ENCODE data around the gene KRTAP3-3.

The KRTAP3-3 gene

DNA sequence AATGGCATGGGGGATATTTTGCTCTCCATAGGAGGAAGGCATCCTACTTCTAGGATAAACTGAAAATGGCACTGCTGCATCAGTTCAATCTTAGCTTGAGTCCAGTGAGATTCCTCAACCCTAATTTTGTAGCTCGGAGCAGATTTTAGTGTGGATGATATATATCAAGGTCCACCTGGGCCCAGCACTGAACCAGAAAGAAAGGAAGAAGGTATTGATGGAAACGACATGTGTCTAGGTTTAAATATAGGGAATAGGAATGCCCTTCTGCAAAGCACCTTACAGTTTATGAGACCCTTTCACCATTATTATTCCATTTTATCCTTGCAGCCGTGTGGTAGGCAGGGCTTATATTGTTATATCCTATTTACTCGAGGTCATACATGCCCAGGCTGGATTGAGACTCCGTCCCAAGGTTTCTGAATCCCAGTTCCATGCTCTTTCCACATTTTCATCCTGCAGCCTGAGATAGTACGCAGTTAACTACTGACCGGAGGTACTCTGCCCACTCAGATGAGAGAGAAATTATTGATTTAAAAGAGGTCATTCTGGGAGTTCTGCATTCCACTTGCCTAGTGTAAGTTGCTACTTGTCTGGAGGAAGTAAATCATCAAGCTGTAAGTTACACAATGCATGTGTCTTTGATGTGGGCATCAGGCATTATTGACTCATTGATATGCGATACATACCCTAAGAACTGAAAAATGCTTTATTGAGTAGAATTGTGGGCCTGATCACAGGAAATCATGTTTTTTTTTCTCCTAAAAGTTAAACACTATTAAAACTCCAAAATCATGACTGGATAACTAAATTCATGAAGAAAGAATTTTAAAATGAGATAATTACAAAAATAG, 37.3 kb downstream of the KRTAP3-3 start:
- DNase-seq: peak; percentile 29

DNA sequence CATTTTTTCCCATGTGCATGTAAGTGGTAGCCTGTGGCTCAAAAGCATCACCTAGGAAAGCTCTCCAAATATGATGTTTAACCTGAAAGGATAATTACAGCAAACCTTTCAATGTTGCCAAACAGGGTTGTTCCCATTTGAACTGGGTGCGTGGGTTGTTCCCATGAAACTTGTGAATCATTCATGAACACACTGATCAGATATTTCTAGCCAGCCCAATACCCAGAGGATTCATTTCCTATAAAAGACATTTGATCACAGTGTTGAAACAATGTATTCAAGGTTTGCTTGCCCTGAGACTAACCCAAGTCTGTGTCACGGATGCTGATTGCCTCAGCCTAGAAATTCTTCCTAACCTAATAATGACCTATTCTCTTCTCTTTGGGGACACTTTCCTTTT, 40.1 kb downstream of the KRTAP3-3 start:
- no peak for DNase-seq

DNA sequence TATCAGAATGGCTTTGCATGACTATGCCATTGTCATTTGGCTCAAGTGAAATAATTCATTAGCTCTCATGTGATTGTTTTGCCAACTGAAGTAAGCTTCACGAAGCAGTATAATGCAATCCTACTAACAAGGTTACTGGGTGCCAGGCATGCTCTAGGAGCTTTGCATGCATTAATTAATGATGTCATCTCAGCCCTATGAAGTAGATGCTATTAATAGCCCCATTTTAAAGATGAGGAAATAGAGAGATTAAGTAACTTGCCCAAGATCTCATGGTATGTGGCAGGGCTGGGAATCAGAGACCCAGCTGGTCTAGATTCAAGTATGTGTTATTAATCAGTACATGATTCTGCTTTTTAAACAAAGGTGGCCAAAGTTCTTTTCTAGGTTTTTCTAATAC, 41.3 kb downstream of the KRTAP3-3 start:
- no peak for DNase-seq

DNA sequence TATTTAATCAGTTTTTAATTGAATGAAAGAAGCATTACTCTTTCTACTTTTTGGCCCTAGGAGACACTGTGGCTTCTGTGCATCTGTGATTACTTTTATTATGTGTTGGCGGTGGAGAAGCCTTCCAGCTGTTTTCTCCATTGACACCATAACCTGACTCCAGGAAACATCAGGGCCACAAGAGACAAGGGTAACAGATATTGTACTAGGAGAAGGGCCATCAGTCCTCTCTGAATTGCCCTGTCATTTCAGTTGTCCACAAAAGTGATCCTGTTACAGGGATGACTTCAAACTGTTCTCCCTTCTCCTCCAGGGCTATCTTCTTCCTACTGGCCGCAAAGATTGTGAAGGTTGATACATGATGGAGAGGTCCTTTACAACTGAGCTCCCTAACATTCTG, 41.8 kb downstream of the KRTAP3-3 start:
- DNase-seq: no peak

DNA sequence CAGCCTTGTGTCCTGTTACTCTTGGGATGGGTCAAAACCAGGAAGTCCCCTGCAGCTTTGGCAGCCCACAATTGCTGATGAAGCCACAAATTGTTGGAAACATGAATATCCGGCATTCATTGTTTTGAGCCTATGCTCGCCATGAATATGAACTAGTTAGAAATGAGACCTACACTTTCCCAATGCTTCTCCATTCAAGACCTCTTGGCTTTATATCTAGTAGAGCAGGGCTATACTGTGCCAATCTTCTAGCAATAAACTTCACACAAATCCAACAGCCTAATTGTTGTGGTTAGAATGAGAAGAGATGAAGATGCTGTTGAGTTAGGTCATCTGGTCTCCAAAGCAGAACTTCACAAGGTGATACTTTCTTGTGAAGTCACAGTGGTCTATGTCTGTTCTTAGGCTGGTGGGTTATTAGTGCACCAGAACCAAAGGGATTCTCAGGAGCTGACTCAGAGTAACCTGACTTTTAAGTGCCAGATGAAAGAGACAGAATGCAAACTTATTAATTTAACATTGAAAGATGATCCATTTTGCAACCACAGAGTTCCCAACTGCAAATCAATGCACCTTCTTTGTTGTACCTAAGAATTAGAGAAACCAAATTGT, 42.8 kb downstream of the KRTAP3-3 start:
- DNase-seq: no peak

DNA sequence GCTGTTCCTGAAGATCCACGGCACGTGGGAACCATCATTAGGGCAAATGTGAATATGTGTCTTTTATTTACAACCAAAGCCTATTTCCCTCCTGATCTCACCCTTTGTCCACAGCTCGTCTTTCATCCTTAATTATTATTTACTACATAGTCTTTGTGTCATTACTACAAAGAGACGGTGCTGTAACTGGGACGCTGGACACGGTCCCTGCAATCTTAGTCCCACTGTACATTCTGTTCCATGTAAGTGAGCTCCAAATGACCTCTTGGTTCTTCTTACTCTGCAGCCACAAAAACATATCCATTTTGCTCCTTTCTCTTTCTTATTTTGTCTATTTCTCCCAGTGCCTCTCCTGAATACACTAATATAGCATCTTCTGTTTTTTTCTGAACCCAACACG, 43.8 kb downstream of the KRTAP3-3 start:
- DNase-seq: peak; percentile 12

DNA sequence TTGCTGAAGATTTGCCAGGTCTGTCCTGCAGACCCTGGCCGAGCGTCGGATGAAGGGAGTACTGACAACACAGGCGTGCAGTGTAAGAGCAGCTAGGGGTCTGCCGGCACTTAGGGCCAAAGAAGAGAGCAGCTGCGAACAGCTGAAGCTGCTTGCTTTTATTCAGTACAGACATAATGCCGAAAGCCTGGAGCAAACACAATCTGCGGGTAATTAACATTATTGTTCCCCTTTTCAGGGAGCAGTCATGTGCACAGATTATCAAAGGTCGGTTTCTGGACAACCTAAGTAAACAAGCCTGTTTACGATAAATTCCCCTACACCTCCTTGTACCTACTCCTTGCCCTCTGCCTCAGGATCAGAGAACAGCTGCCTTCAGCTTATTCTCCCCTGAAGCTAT, 44.5 kb downstream of the KRTAP3-3 start:
- DNase-seq: peak; percentile 26

DNA sequence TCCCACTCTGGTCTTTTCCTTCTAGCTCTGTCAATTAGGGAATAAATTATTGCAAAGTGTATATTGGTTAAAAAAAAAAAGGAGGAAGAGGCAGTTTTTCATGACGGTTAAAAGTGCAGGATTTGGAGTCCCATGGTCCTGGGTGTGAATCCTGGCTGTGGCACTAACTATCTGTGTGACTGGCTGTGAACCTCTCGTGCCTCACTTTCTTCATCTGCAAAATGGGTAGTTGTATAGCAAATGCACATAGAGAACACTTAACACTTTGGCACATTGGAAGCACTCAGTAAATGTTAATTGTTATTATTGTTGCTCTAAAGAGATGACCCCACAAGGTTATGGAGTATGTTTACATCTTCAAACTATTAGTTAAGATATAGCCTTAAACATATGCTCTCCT, 46.0 kb downstream of the KRTAP3-3 start:
- DNase-seq: no peak

DNA sequence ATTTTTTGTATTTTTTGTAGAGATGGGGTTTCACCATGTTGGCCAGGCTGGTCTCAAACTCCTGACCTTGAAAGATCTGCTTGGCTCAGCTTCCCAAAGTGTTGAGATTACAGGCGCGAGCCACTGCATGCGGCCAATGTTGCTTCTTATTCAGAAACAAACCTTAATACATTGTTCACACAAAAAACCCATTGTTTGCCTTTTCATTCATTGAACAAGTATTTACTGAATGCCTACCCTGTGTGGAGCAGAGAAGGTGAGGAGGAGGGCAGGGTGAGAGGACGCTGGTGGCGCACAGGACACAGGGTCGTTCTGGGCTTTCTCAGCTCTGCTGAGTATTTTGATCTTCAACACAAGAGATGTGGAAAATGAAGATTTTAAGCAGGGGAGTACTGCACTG, 48.5 kb downstream of the KRTAP3-3 start:
- no peak for DNase-seq

DNA sequence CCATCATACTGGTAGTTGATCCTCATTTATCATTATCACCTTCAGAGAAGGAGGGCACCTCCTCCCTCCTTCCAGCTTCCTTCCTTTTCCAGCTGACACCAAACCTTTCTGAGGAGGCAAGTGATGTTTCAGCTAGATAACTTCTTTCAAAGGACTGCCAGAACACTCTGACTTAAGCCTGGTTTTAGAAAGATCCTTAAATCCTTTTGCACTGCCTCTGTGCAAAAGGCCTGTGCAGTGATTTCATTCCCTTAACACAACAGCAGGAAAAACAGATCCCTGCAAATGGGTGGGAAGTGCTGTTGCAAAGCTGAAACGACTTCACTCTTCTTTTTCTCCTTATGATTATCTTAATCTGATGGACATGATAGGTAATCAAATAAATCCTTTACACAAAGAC, 49.4 kb downstream of the KRTAP3-3 start:
- DNase-seq: no peak
